ENCODE measurements around the gene TSPAN4.

GRCh38 chr11:811446-812245 lies 31.0 kb upstream of the TSPAN4 start:
- TF ChIP-seq CTCF (IDR thresholded peaks at IDR 0.05; ENCODE audit: low read depth, low read length) (peak; percentile 21; the same call in 1 of the 2 replicates), EZH2phosphoT487 (IDR thresholded peaks at IDR 0.05; ENCODE audit: low read depth) (no peak)
